NCI-H345 (cell line): ENCODE data around the gene TEKT5.
A peak's percentile ranks its signal among the peaks of the same experiment; 100 is the strongest.
"Not testable (repeated sequence)": the region's sequence is repeated elsewhere in the genome, so short reads cannot be mapped to it uniquely, and the experiment has no call there.

Experiments
- DNase-seq: peaks from one replicate; lab custom pipeline; 2025; lab: John Stamatoyannopoulos, UW

The TEKT5 gene

GRCh38 chr16:10684511-10685151, 10.1 kb downstream of the TEKT5 start:
- no peak for DNase-seq

DNA sequence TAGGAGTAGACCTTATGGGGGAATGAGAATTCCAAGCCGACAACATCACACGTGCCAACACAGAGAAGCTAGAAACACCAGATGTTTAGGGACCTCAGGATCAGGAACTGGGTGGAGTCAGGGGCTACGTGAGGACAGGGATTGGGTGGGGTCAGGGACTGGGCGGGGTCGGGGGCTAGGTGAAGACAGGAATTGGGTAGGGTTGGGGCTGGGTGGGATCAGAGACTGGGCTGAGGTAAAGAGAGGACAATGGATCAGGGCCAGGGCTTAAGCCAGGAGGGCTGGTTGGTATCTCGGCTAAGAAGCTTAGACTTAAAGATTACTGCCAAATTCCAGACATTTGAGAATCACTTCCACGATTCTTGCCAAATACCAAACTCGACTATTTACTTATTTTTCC, 11.6 kb downstream of the TEKT5 start:
- no peak for DNase-seq

DNA sequence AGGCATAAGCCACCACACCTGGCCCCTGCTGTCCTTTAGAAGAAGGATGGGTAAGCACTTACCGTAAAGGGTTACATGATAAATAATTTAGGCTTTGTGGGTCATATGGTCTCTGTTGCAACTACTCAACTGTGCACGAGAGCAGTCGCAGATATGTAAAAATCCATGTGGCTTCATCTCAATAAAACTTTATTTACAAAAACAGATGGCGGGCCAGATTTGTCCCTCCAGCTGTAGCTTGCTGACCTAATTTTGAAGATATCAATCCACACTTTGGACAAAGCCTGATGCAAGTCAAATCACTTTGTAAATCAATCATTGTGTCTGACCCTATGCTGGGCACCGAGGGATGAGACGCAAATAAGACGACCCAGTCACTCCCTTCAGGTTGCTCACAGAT, 12.1 kb downstream of the TEKT5 start:
- DNase-seq = no peak

DNA sequence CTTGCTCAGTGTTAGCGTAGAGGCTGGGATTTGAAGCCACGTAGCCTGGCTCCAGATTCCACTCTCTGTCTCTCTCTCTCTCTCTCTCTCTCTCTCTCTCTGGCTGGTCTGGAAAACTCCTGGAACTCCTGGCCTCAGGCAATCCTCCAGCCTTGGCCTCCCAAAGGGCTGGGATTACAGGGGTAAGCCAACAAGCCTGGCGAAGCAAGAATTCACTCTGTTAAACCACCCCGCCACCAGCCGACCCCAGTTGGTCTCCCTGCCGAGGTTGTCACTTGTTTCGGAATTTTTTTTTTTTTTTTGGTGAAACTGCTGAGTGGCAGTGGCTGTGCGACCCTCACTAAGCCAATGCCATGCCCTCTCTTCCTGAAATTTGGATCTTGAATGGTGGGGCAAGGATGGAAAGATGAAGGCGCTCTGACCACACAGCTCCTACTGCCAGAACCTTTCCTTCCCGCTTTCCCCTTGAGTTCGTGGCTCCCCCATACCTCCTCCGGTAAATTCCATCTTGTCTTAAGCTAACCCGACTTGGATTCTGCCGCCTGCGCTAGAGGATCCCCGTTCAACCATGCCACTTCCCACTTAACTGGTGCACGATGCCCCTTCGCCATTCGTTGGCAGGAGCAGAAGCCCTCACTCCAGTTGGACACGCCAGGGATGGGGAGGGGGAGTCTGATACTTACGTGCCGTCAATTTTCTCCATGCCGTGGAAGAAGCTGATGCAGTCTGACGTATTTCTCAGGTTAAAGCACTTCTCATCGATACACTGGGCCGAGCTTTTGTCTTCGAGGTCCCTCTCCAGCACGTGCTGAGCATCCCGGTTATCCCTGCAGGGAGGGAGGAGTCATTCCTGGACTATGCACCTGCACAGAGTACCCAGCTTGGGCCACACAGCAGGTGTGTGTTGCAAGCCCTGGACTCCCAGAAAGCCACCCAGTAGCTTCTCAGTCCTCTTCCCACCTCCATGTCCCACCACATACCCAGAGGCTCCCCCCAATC, 13.1 kb downstream of the TEKT5 start:
- no peak for DNase-seq

DNA sequence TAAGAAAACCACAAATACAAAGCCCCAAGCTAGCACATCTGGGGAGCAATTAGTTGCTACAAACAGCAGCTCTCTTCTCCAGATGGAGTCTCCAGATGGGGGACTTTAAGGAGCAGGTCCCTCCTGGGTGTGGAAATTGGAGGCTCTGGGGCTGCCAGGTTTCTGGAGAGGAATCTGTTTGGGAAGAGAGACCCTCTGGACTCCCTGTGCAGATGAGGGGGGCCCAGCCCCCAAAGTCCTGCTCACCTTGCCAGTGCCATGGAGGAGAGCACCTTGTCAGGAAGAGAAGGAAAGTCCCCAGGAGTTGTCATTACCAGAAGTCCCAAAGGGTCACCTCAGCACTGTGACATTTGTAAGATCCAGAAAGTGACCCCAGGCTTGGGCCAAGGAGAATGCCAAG, 14.8 kb downstream of the TEKT5 start:
- DNase-seq = no peak

GRCh38 chr16:10679441-10679840, 15.3 kb downstream of the TEKT5 start:
- not testable (repeated sequence) for DNase-seq

GRCh38 chr16:10678655-10679054, 16.1 kb downstream of the TEKT5 start:
- DNase-seq = peak; percentile 45

DNA sequence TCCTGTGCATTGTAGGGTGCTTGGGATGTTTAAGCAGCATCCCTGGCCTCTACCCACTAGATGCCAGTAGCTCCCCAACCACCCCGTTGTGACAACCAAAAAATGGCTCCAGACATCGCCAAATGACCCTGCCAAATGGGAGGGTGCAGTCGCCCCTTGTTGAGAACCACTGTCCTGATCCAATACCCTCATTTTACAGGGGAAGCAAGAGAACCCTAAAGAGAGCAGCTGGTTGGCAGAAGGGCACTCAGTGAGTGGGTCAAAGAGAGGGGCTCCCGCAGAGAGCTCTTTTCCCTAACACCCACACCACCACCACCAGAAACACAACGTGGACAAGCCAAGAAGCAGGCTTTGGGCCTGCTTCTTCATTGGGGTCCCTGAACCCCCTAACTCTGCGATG, 18.4 kb downstream of the TEKT5 start:
- DNase-seq = no peak

DNA sequence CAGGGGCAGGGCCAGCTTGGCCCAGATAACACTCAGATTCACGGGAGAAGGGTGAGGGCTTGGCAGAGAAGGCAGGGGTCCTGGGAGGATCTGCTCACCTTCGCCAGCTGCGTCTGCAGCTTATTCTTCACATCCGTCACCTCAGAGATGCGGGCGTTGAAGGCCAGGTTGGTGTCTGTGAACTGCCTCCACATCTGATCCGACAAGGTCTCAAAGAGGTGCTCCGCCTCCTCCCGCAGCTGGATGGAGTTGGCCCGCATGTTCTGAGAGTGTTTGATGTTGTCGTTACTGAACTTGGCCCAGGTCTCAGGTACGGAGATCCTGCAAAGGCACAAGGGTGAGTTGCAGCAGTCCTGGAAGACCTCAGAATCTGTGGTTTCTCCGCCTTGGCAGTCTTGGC, 18.9 kb downstream of the TEKT5 start:
- no peak for DNase-seq

GRCh38 chr16:10675216-10675615, 19.5 kb downstream of the TEKT5 start:
- DNase-seq = no peak

- no peak for DNase-seq
These were observed 23.0 kb downstream of the TEKT5 start for GRCh38 chr16:10671729-10672128.

- no peak for DNase-seq
These were observed 24.9 kb downstream of the TEKT5 start for GRCh38 chr16:10669791-10670190.

- no peak for DNase-seq
These were observed 26.2 kb downstream of the TEKT5 start for GRCh38 chr16:10668322-10669045.

DNA sequence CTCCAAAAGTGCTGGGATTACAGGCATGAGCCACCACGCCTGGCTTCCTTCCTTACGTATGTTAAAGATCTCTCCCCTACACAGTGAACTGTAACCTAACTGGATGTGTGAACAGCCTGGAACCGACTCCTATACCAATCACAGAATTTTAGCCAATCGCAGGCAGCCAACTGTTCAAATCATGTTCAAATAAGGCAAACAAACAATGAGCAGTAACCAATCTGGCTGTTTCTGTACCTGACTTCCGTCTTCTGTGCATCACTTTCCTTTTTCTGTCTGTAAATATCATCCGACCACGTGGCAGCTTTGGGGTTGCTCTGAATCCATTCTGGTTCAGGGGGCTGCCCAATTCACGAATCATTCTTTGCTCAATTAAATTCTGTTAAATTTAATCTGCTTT, 27.5 kb downstream of the TEKT5 start:
- DNase-seq = no peak

DNA sequence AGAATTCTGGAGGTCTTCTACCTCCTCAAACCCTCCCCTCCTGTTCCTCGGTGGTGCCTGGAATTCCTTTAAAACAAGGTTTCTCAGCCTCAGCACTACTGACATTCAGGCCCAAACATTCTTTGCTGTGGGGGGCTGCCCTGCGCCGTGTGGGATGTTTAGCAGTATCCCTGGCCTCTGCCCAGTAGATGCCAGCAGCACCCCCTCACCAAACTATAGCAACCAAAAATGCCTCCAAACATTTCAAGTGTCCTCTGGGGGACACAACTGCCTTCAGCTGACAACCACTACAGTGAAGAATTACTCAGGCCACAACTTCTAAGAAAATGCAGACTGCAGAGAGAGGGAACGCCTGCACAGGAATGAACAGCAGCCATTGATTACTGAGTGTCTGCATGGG, 28.4 kb downstream of the TEKT5 start:
- no peak for DNase-seq

DNA sequence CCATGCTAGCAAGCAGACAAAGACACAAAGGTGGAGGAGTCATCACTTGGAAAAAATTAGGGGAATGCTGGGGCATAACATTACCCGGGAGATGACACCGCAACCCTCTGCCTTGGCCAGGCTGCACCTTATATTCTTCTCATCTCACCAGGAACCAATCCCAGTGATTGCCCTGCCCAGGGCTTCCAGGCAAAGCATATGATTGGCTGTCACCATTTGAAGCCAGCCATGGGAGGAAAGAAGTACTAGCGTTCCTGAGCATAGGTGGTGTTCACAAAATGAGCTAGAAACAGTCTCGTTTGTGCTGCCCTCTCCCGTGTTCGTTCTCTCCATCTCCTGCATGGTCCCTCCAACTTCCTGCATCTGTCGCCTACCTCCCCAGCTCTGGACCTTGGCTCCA, 29.6 kb downstream of the TEKT5 start:
- no peak for DNase-seq

DNA sequence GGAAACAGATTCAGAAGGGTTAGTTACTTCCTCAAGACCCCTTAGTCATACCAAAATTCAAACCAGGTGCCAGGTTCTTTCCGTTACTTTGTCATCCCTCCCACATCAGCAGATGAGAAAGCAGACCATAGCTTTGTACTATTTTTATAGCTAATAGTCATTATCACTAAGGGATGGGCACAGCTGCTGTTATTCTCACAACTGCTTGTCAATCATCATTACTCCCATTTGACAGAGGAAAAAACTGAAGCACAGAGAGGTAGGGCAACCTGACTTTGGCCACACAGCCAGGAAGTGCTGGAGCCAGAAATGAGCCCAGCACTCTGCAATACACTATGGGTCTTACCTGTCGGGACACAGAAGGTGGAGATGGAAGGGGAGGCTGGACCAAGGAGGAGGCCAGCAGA, 30.0 kb downstream of the TEKT5 start:
- DNase-seq = no peak

DNA sequence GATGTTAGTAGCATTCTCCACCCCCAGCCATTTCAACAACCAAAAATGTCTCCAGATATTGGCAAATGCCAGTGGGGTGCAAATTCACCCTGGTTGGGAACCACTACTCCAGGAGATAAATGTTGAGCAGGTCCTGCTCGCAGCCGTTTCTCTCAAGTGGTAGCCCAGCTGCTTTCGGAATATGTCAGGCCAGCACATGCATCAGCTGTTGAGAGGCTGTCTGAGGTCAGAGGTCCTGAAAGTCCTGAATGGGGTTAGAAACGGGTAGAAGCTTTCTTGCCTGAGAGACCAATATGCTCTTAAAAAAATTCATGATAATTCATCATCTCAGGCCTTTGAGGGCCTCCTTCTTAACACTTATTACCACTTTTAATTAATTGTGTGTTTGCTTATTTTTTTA, 31.0 kb downstream of the TEKT5 start:
- DNase-seq = no peak

- no peak for DNase-seq
These were observed 31.6 kb downstream of the TEKT5 start for GRCh38 chr16:10663146-10663545.

- DNase-seq = no peak
These were observed 32.5 kb downstream of the TEKT5 start for GRCh38 chr16:10662212-10662611.

DNA sequence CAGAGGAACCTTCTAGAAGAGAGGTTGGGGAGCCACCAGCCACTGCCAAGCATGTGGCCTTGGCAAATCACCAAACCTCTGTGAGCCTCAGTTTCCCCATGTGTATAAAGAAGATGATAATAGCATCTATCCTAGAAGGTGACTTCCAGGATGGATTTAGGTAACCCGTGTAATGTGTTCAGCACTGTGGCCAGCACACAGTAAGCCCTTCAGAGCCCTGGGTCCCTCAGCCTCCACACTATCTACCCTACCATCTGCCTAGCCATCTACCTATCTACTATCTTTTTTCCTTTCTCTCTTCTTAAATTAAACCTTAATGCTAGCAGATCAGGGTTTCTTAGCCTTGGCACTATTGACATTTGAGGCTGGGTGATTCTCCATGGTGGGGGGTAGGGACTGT, 33.0 kb downstream of the TEKT5 start:
- DNase-seq = no peak

DNA sequence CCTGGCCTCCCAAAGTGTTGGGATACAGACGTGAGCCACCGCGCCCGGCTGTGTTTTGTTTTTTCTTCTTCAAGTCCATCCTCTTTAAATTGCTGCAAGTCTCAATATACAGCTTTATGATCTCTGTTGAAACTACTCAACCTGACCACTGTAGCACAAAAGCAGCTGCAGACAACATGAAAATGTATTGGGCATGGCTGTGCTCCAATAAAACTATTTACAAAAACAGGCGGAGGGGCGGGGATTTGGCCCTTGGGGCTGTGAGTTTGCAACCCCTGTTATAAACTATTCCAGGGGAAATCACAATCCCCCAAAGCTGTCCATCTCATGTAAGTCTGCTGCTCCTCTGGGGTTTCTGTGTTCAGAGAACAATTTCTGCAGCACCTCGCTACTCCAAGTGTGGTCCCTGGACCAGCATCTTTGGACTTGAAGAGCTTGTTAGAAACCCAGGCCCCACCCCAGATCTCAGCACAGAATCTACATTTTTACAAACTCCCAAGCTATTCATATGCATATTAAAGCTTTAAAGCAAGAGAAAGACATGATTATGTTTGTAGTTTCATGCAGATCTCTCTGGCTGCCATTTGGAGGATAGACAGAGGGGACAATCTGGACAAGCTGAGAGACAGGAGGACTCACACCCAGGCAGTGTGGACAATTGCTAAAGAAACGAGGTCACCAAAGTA, 33.6 kb downstream of the TEKT5 start:
- no peak for DNase-seq
